Loucy (cell line): ENCODE data around the gene SPOCK1.
"Not testable (repeated sequence)": the region's sequence is repeated elsewhere in the genome, so short reads cannot be mapped to it uniquely, and the experiment has no call there.

Experiments
- H2AFZ ChIP-seq: fragments of 200-600 bp; sonication (generic); 2 replicates; pipeline ENCODE4 v1.6.0; 2016; ENCODE audit warnings: antibody characterized with exemption, mild to moderate bottlenecking, low read length, moderate library complexity
- H3F3A ChIP-seq: fragments of 200-600 bp; 2 replicates; pipeline ENCODE4 v1.6.0; 2016; ENCODE audit warnings: antibody characterized with exemption, low read depth, mild to moderate bottlenecking
- H3K27me3 ChIP-seq: fragments of 200-600 bp; sonication (generic); 2 replicates; pipeline ENCODE4 v1.6.1; 2014; ENCODE audit warnings: low read length, mild to moderate bottlenecking; ENCODE audit not compliant: insufficient read depth, poor library complexity, severe bottlenecking
- H3K36me3 ChIP-seq: fragments of 200-600 bp; sonication (generic); 2 replicates; pipeline ENCODE4 v1.6.1; 2016; ENCODE audit warnings: low read length; ENCODE audit not compliant: insufficient read depth
- H3K4me1 ChIP-seq: fragments of 200-600 bp; sonication (generic); 2 replicates; pipeline ENCODE4 v1.5.1; 2014; ENCODE audit warnings: low read length, mild to moderate bottlenecking; ENCODE audit not compliant: insufficient read depth, poor library complexity, severe bottlenecking
- H3K4me2 ChIP-seq: fragments of 200-600 bp; sonication (generic); 2 replicates; pipeline ENCODE4 v1.6.0; 2014; ENCODE audit warnings: antibody characterized with exemption, low read length, low read depth, mild to moderate bottlenecking; ENCODE audit not compliant: poor library complexity, severe bottlenecking
- H3K4me3 ChIP-seq: fragments of 200-600 bp; sonication (generic); 2 replicates; pipeline ENCODE4 v1.5.1; 2014; ENCODE audit warnings: low read length, mild to moderate bottlenecking, mixed read lengths; ENCODE audit not compliant: poor library complexity, severe bottlenecking
- H3K79me2 ChIP-seq: fragments of 200-600 bp; sonication (generic); 2 replicates; pipeline ENCODE4 v1.6.1; 2014; ENCODE audit warnings: low read length; ENCODE audit not compliant: insufficient read depth
- H3K9ac ChIP-seq: fragments of 200-600 bp; sonication (generic); 2 replicates; pipeline ENCODE4 v1.6.0; 2014; ENCODE audit warnings: mild to moderate bottlenecking, low read depth, low read length, moderate library complexity; ENCODE audit not compliant: poor library complexity, severe bottlenecking
- H3K9me2 ChIP-seq: fragments of 200-600 bp; sonication (generic); replicated peaks from 2 replicates; pipeline ENCODE4 v1.6.1; 2016; ENCODE audit warnings: low read depth, low read length, mixed read lengths
- H3K9me3 ChIP-seq: fragments of 200-600 bp; sonication (generic); 2 replicates; pipeline ENCODE4 v1.6.1; 2014; ENCODE audit warnings: mild to moderate bottlenecking, antibody characterized with exemption, low read length, low read depth; ENCODE audit not compliant: insufficient read depth
- H4K20me1 ChIP-seq: fragments of 200-600 bp; sonication (generic); 2 replicates; pipeline ENCODE4 v1.6.0; 2014; ENCODE audit warnings: antibody characterized with exemption, low read length, mild to moderate bottlenecking; ENCODE audit not compliant: insufficient read depth, poor library complexity, severe bottlenecking
- CTCF ChIP-seq: fragments of 200-600 bp; sonication (generic); conservative IDR thresholded peaks from 2 replicates; pipeline ENCODE4 v1.5.1; 2014; ENCODE audit warnings: mild to moderate bottlenecking, antibody characterized with exemption, low read length
- EZH2phosphoT487 ChIP-seq: fragments of 200-600 bp; IDR thresholded peaks from 2 replicates; pipeline ENCODE4 v1.6.1; 2018; ENCODE audit warnings: antibody characterized with exemption, mild to moderate bottlenecking, moderate library complexity, borderline replicate concordance

SPOCK1 gene

GRCh38 chr5:137260820-137261695 lies 238.1 kb downstream of the SPOCK1 start:
- Histone ChIP-seq H3K4me2 (no peak overlapping the region), H3K4me1 (no peaks in the 10 kb centered on the region), H3K9me3 (no peaks in the 10 kb centered on the region), H3K4me3 (no peak overlapping the region), H3F3A (no peaks in the 10 kb centered on the region), H2AFZ (no peak overlapping the region), H3K9me2 (no peaks in the 10 kb centered on the region), H3K9ac (no peak overlapping the region), H4K20me1 (no peaks in the 10 kb centered on the region), H3K79me2 (no peaks in the 10 kb centered on the region), H3K36me3 (no peaks in the 10 kb centered on the region), H3K27me3 (no peaks in the 10 kb centered on the region)
- no peak for TF ChIP-seq CTCF
- no peak for TF ChIP-seq EZH2phosphoT487

GRCh38 chr5:137259115-137259514 lies 240.0 kb downstream of the SPOCK1 start:
- not testable (repeated sequence) for H3K27me3 ChIP-seq, H3K4me3 ChIP-seq, H3K36me3 ChIP-seq, H3F3A ChIP-seq, H3K4me1 ChIP-seq, H3K9ac ChIP-seq, H3K9me3 ChIP-seq, H4K20me1 ChIP-seq, H3K79me2 ChIP-seq, H3K4me2 ChIP-seq, H3K9me2 ChIP-seq, H2AFZ ChIP-seq

GRCh38 chr5:137254119-137255090 lies 244.7 kb downstream of the SPOCK1 start:
- Histone ChIP-seq H3K4me2 (no peak overlapping the region), H3K79me2 (no peaks in the 10 kb centered on the region), H3K36me3 (no peaks in the 10 kb centered on the region), H3K9ac (no peak overlapping the region), H4K20me1 (no peaks in the 10 kb centered on the region), H3K9me3 (no peaks in the 10 kb centered on the region), H2AFZ (no peak overlapping the region), H3K27me3 (no peaks in the 10 kb centered on the region), H3F3A (no peaks in the 10 kb centered on the region), H3K4me1 (no peaks in the 10 kb centered on the region), H3K9me2 (no peaks in the 10 kb centered on the region), H3K4me3 (no peak overlapping the region)
- TF ChIP-seq CTCF, result no peak
- no peak for TF ChIP-seq EZH2phosphoT487
